Neural cell (in vitro differentiated cells): Measurements from ENCODE around the gene KATNAL1.

Experiments
- EP300 ChIP-seq: fragments of 450-650 bp; conservative IDR thresholded peaks from 2 replicates; pipeline ENCODE4 v1.6.1; 2014; ENCODE audit warnings: antibody characterized with exemption, mild to moderate bottlenecking, moderate library complexity; ENCODE audit not compliant: poor library complexity, severe bottlenecking
- TF ChIP-seq, protein P1 (sequence below): fragments of 450-650 bp; IDR thresholded peaks from 2 replicates; pipeline ENCODE4 v1.5.1; 2014; ENCODE audit warnings: antibody characterized with exemption, mild to moderate bottlenecking, moderate library complexity; ENCODE audit not compliant: poor library complexity, severe bottlenecking

DNA sequence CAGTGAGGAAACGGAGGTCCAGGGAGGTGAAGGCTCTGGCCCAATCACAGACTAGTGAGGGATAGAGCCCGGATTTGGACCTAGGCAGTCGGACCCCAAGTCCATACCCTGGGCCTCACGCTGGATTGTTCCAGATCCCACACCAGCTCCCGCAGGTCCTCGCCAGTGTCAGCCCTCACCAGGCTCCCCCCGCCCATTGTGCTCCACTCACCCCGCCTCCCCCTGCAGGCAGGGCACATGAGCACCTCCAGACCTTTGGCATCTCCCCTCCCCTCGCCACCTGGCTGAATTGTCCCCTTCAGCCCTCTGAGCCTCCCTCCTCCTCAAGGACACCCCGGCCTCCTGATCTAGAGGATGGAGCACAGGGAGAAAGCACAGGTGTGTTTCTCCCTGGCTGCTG, 152.4 kb downstream of the KATNAL1 start:
- no peak for TF ChIP-seq EP300
- TF ChIP-seq, protein P1, sequence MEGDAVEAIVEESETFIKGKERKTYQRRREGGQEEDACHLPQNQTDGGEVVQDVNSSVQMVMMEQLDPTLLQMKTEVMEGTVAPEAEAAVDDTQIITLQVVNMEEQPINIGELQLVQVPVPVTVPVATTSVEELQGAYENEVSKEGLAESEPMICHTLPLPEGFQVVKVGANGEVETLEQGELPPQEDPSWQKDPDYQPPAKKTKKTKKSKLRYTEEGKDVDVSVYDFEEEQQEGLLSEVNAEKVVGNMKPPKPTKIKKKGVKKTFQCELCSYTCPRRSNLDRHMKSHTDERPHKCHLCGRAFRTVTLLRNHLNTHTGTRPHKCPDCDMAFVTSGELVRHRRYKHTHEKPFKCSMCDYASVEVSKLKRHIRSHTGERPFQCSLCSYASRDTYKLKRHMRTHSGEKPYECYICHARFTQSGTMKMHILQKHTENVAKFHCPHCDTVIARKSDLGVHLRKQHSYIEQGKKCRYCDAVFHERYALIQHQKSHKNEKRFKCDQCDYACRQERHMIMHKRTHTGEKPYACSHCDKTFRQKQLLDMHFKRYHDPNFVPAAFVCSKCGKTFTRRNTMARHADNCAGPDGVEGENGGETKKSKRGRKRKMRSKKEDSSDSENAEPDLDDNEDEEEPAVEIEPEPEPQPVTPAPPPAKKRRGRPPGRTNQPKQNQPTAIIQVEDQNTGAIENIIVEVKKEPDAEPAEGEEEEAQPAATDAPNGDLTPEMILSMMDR: no peak
